ENCODE data around the gene PSME3.
"Not testable (repeated sequence)": the region's sequence is repeated elsewhere in the genome, so short reads cannot be mapped to it uniquely, and the experiment has no call there.

Gene PSME3

GRCh38 chr17:42853004-42853403, 19.8 kb downstream of the PSME3 start:
- Mint-ChIP-seq H3K4me1 (ENCODE audit: low read depth) (peaks cover 6% of the 10 kb centered on the region), H3K27ac (no peak overlapping the region), H3K9me3 (no peaks in the 10 kb centered on the region), H3K4me3 (no peak overlapping the region), H3K27me3 (no peaks in the 10 kb centered on the region), H3K36me3 (ENCODE audit: low read depth) (no peaks in the 10 kb centered on the region)

- H3K36me3 Mint-ChIP-seq (ENCODE audit: low read depth) = no peaks in the 10 kb centered on the region
- no peak overlapping the region for H3K4me3 Mint-ChIP-seq
- no peaks in the 10 kb centered on the region for H3K9me3 Mint-ChIP-seq
- no peak overlapping the region for H3K27ac Mint-ChIP-seq
- H3K27me3 Mint-ChIP-seq = no peaks in the 10 kb centered on the region
- peaks cover 6% of the 10 kb centered on the region for H3K4me1 Mint-ChIP-seq (ENCODE audit: low read depth)
Observed at GRCh38 chr17:42853597-42853967, 20.4 kb downstream of the PSME3 start.

GRCh38 chr17:42853968-42854790, 21.0 kb downstream of the PSME3 start:
- no peak overlapping the region for H3K4me3 Mint-ChIP-seq
- H3K36me3 Mint-ChIP-seq (ENCODE audit: low read depth) = no peaks in the 10 kb centered on the region
- H3K27me3 Mint-ChIP-seq = no peaks in the 10 kb centered on the region
- peaks cover 6% of the 10 kb centered on the region for H3K4me1 Mint-ChIP-seq (ENCODE audit: low read depth)
- no peak overlapping the region for H3K27ac Mint-ChIP-seq
- H3K9me3 Mint-ChIP-seq = no peaks in the 10 kb centered on the region

GRCh38 chr17:42855048-42855596, 21.9 kb downstream of the PSME3 start:
- H3K4me3 Mint-ChIP-seq = no peak overlapping the region
- H3K27ac Mint-ChIP-seq = no peak overlapping the region
- no peaks in the 10 kb centered on the region for H3K9me3 Mint-ChIP-seq
- no peaks in the 10 kb centered on the region for H3K36me3 Mint-ChIP-seq (ENCODE audit: low read depth)
- no peaks in the 10 kb centered on the region for H3K27me3 Mint-ChIP-seq
- peaks cover 2% of the 10 kb centered on the region for H3K4me1 Mint-ChIP-seq (ENCODE audit: low read depth)

GRCh38 chr17:42856093-42856492, 22.9 kb downstream of the PSME3 start:
- H3K27ac Mint-ChIP-seq; H3K9me3 Mint-ChIP-seq; H3K36me3 Mint-ChIP-seq (ENCODE audit: low read depth); H3K27me3 Mint-ChIP-seq; H3K4me3 Mint-ChIP-seq; H3K4me1 Mint-ChIP-seq (ENCODE audit: low read depth): not testable (repeated sequence)

GRCh38 chr17:42856516-42856915, 23.3 kb downstream of the PSME3 start:
- H3K36me3 Mint-ChIP-seq (ENCODE audit: low read depth); H3K27me3 Mint-ChIP-seq; H3K4me3 Mint-ChIP-seq; H3K4me1 Mint-ChIP-seq (ENCODE audit: low read depth); H3K9me3 Mint-ChIP-seq; H3K27ac Mint-ChIP-seq: not testable (repeated sequence)

- H3K36me3 Mint-ChIP-seq (ENCODE audit: low read depth) = no peaks in the 10 kb centered on the region
- no peaks in the 10 kb centered on the region for H3K9me3 Mint-ChIP-seq
- peaks cover 3% of the 10 kb centered on the region for H3K27me3 Mint-ChIP-seq
- H3K4me3 Mint-ChIP-seq = no peak overlapping the region
- no peaks in the 10 kb centered on the region for H3K4me1 Mint-ChIP-seq (ENCODE audit: low read depth)
- H3K27ac Mint-ChIP-seq = no peak overlapping the region
Observed at GRCh38 chr17:42857389-42857788, 24.2 kb downstream of the PSME3 start.

GRCh38 chr17:42865638-42866094, 32.5 kb downstream of the PSME3 start:
- no peaks in the 10 kb centered on the region for H3K36me3 Mint-ChIP-seq (ENCODE audit: low read depth)
- H3K4me3 Mint-ChIP-seq = no peak overlapping the region
- H3K27ac Mint-ChIP-seq = no peak overlapping the region
- H3K9me3 Mint-ChIP-seq = no peaks in the 10 kb centered on the region
- H3K27me3 Mint-ChIP-seq = peaks cover 7% of the 10 kb centered on the region
- H3K4me1 Mint-ChIP-seq (ENCODE audit: low read depth) = no peaks in the 10 kb centered on the region

- Mint-ChIP-seq H3K4me3 (no peak overlapping the region), H3K36me3 (ENCODE audit: low read depth) (no peaks in the 10 kb centered on the region), H3K27ac (no peak overlapping the region), H3K9me3 (no peaks in the 10 kb centered on the region), H3K27me3 (peaks cover 7% of the 10 kb centered on the region), H3K4me1 (ENCODE audit: low read depth) (no peaks in the 10 kb centered on the region)
Observed at GRCh38 chr17:42866216-42866615, 33.0 kb downstream of the PSME3 start.

- H3K27me3 Mint-ChIP-seq = peaks cover 12% of the 10 kb centered on the region
- H3K4me3 Mint-ChIP-seq = no peak overlapping the region
Observed at GRCh38 chr17:42866631-42867575, 33.7 kb downstream of the PSME3 start.

GRCh38 chr17:42867694-42868261, 34.6 kb downstream of the PSME3 start:
- not testable (repeated sequence) for H3K9me3 Mint-ChIP-seq; H3K4me3 Mint-ChIP-seq; H3K27ac Mint-ChIP-seq; H3K36me3 Mint-ChIP-seq (ENCODE audit: low read depth); H3K4me1 Mint-ChIP-seq (ENCODE audit: low read depth); H3K27me3 Mint-ChIP-seq

More at GRCh38 chr17:42866631-42867575, 33.7 kb downstream of the PSME3 start:
- Mint-ChIP-seq H3K36me3 (ENCODE audit: low read depth) (no peaks in the 10 kb centered on the region), H3K9me3 (peaks cover 4% of the 10 kb centered on the region), H3K4me1 (ENCODE audit: low read depth) (no peaks in the 10 kb centered on the region), H3K27ac (no peak overlapping the region)

GRCh38 chr17:42868338-42868737, 35.1 kb downstream of the PSME3 start:
- H3K4me1 Mint-ChIP-seq (ENCODE audit: low read depth) = no peaks in the 10 kb centered on the region
- H3K27ac Mint-ChIP-seq = no peak overlapping the region
- peaks cover 10% of the 10 kb centered on the region for H3K27me3 Mint-ChIP-seq
- no peaks in the 10 kb centered on the region for H3K36me3 Mint-ChIP-seq (ENCODE audit: low read depth)
- peaks cover 4% of the 10 kb centered on the region for H3K9me3 Mint-ChIP-seq
- H3K4me3 Mint-ChIP-seq = no peak overlapping the region

- Mint-ChIP-seq H3K36me3 (ENCODE audit: low read depth) (no peaks in the 10 kb centered on the region), H3K27ac (no peak overlapping the region), H3K27me3 (peaks cover 5% of the 10 kb centered on the region), H3K4me3 (no peak overlapping the region), H3K9me3 (peaks cover 4% of the 10 kb centered on the region), H3K4me1 (ENCODE audit: low read depth) (no peaks in the 10 kb centered on the region)
Observed at GRCh38 chr17:42871647-42872046, 38.5 kb downstream of the PSME3 start.

GRCh38 chr17:42872251-42872965, 39.2 kb downstream of the PSME3 start:
- H3K27me3 Mint-ChIP-seq = peaks cover 9% of the 10 kb centered on the region

More at GRCh38 chr17:42872251-42872965, 39.2 kb downstream of the PSME3 start:
- Mint-ChIP-seq H3K4me3 (no peak overlapping the region), H3K36me3 (ENCODE audit: low read depth) (no peaks in the 10 kb centered on the region), H3K9me3 (peaks cover 4% of the 10 kb centered on the region), H3K4me1 (ENCODE audit: low read depth) (no peaks in the 10 kb centered on the region), H3K27ac (no peak overlapping the region)
